Gastrocnemius medialis (tissue), 4 donors: Measurements from ENCODE around the gene ZNF839.

Experiments
- POLR2A ChIP-seq, 2 donors: fragments of 450-650 bp; IDR thresholded peaks; one replicate each; pipeline ENCODE4 v1.6.1; 2017; ENCODE audit warnings: antibody characterized with exemption in 2 of 2, mild to moderate bottlenecking in 2 of 2, moderate library complexity in 2 of 2
- TF ChIP-seq, protein P1 (sequence below), 5 experiments: fragments of 450-650 bp in 3 of 5; fragments of 200-600 bp in 2 of 5; sonication (generic) in 2 of 5; IDR thresholded peaks in 4 of 5; conservative IDR thresholded peaks in 1 of 5; 1 replicate in 4 of 5; 2 replicates in 1 of 5; pipeline ENCODE4 v1.5.1; 2016 to 2019; ENCODE audit warnings: antibody characterized with exemption in 5 of 5, mild to moderate bottlenecking in 3 of 5, moderate library complexity in 3 of 5

GRCh38 chr14:102316338-102316742, 3.2 kb upstream of the ZNF839 start:
- TF ChIP-seq, protein P1, sequence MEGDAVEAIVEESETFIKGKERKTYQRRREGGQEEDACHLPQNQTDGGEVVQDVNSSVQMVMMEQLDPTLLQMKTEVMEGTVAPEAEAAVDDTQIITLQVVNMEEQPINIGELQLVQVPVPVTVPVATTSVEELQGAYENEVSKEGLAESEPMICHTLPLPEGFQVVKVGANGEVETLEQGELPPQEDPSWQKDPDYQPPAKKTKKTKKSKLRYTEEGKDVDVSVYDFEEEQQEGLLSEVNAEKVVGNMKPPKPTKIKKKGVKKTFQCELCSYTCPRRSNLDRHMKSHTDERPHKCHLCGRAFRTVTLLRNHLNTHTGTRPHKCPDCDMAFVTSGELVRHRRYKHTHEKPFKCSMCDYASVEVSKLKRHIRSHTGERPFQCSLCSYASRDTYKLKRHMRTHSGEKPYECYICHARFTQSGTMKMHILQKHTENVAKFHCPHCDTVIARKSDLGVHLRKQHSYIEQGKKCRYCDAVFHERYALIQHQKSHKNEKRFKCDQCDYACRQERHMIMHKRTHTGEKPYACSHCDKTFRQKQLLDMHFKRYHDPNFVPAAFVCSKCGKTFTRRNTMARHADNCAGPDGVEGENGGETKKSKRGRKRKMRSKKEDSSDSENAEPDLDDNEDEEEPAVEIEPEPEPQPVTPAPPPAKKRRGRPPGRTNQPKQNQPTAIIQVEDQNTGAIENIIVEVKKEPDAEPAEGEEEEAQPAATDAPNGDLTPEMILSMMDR (IDR thresholded peaks at IDR 0.05 in 4 of 5, conservative IDR thresholded peaks at IDR 0.05 in 1 of 5): no peak
- TF ChIP-seq POLR2A (IDR thresholded peaks at IDR 0.05): no peak
